HG03575 (cell line): ENCODE data around the gene CCNY.
A peak's percentile ranks its signal among the peaks of the same experiment; 100 is the strongest.

Experiments used
- ATAC-seq: cut with Tn5 transposase; IDR thresholded peaks from one replicate; pipeline ENCODE4 v1.9.1; 2021; ENCODE audit not compliant: unreplicated experiment, insufficient number of reproducible peaks, low FRiP score; ENCODE audit errors: extremely low read depth

Gene CCNY

GRCh38 chr10:35458500-35459448 is 122.5 kb downstream of the CCNY start:
- ATAC-seq: no peak

- ATAC-seq: no peak
These were observed 123.1 kb downstream of the CCNY start for GRCh38 chr10:35459449-35459847.

- no peak for ATAC-seq
These were observed 124.6 kb downstream of the CCNY start for GRCh38 chr10:35460852-35461460.

DNA sequence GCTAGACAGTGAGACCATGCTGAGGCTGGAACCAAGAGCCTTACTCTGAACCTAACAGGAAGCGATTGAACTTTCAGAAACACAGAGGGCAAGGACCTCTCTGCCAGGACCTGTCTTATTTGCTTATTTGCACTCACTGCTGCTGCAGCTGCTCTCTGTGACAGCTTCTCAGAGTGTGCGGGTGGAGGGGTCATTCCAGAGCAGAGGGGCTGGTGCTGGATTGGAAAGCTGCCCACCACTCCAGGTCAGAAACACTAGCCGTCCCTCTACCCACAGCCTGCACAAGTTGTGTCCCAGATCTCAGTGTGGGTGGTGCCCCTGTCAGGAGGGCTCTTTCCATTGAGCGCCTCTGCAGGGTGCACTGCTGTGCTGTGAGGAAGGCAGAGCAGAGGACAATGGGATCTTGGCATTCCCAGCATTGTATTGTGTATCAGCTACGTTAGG is 126.2 kb downstream of the CCNY start:
- ATAC-seq: peak; percentile 81

DNA sequence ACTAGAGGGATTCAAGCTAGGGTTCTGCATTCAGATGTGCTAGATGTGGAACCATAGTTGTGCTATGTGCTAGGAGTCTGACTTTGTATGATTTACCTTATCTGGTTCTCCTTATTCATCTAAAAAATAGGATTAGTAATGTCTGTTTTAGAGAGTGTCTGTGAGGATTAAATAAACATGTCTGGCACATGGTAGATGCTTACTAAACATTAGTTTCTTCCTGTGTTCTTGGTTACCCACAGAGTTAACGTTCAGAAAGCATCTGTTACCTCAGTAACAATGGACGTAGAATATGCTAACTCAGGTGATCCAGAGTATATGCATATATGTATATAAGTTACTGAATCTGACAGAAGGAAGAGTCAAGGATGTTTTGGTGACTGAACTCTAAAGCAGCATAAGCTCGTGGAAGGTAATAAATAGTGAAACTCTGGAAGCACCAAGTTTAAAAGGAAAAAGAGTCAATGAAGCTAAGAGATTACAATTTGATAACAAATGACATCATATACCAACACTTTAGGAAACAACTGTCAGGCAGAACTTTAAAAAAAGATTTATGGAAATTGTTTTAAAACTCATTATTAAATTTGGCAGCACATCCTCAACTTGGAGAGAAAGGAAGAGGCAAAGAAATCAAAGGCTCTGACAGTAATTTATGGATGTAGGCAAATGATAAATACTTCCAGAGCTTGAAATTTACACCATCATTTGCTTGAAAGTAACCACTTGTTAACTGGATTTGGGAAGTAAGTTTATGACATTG is 127.0 kb downstream of the CCNY start:
- ATAC-seq: no peak

GRCh38 chr10:35463878-35464277 is 127.6 kb downstream of the CCNY start:
- ATAC-seq: no peak

DNA sequence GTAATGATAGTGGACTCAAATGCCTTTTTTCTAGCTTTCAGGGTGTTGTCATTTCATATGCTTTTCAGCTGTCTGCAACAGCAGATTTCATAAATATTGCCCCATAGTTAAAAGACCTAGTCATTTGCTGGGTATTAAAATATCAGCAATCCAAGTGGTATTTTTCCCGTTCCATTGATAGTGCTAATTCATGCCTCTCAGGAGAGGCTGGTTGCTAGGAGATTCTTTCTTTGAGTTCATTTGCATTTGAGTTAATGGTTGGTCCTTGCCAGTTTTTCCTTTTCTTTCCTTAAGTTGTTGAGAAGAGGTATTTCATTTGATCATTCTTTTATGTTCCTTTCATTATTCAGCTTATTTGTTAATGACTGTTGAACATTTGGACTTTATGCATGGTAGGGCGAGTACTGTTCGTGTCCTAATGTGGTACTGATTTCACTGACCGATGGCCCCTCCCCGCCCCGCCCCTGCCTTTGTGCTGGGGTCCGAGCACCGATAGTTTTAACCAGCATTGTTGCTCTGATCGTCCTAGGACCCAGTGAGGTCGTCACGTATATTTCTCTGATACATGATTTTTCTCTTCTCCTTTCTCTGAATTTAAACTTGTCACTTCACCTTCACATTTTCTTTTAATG is 128.6 kb downstream of the CCNY start:
- ATAC-seq: no peak

DNA sequence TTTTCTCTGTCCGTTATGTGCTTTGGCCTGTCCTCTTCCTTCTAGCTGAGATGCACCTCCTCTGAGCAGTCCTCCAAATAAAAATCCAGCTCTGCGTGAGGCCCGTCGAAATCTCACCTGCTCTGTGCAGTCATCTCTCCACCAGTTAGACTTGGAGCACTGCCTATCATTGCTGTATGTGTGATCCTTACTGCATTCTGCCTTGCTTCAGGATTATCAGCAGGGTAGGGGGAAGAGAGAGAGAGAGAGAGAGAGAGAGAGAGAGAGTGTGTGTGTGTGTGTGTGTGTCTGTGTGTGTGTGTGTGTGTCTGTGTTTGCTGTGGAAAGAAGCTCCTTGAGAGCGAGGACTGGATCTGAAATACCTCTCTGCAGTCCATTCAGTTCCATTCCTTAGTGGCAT is 129.4 kb downstream of the CCNY start:
- no peak for ATAC-seq

DNA sequence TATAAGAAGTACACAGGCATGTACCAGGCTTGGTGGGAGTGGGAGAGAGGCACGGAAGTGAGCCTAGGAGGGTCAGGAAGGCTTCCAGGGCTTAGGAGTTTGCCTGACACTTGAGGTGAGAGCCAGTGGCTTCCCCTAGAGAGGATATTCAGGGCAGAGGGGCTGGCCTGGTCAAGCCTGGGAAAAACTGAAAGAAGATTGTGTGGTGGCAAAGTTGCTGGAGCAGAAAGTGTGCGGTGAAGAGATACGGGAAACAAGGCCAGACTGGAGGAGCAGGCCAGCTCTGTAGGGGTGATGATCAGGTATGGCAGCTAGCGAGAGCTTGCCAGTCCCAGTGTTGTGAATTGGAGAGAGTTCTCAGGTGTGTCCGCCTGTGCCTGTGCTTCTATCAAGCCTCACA is 129.9 kb downstream of the CCNY start:
- no peak for ATAC-seq

DNA sequence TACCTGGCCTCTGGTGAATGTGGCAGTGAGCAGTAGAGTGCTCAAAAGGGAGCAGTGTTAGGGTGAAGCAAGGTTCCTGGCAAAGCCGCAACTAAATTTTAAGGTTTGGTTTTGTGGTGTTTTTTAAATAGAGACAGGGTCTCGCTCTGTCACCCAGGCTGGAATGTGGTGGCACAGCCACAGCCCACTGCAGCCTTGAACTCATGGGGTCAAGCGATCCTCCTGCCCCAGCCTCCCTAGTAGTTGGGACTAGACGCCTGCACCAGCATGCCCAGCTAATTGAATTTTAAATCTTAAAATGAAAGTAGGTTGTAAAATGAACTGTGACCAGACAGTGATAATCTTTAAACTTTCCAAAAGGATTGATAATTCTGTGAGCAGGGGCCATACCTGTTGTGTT is 130.4 kb downstream of the CCNY start:
- ATAC-seq: no peak

- no peak for ATAC-seq
These were observed 130.9 kb downstream of the CCNY start for GRCh38 chr10:35467186-35467585.

DNA sequence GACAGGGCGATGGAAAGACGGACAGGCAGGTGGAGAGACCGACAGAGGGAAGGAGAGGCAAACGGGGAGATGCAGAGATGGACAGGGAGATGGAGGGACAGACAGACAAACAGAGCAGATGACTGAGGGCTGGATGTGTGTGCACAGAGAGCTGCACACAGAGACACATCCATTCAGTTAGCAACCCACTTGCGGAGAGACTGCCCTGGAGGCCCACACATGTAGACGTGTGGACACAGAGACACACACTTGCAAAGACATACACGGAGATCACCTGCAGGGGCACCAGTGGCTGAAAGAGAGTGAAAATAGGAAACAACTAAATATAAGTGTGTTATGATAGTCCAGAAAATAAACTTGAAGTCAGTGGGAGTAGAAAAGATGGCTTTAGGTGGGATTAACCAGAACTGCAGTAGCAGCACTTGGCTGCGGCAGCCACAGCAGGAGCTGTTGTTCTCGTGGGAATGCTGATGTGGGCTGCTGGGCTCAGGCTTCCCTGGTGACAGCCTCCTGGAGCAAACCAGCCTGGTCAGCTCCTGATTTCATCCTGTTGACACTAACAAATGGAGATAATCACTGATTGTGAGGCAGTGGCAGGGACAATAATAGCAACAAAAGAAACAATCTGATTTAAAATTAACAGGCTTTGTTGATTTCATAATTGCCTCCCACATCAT is 134.1 kb downstream of the CCNY start:
- no peak for ATAC-seq

DNA sequence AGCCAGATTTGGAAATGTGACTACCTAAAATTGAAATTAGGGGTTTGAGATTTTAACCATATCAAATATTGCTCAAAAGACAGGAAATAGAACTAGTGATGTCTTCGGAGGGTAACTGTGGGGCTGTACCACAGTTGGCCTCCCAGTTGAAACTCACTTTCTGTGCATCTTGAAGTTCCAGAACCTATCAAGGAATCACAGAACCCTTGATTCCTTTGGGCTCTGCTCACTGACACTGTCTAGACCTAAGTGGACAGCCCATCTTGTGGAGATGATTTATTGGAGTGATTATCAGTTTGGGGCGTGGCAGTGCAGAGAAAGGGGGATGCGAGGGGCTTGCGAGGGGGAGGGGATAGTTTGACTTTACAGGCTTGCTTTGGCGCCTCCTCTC is 134.6 kb downstream of the CCNY start:
- no peak for ATAC-seq

- no peak for ATAC-seq
These were observed 135.1 kb downstream of the CCNY start for GRCh38 chr10:35471435-35471834.

- ATAC-seq: no peak
These were observed 143.8 kb downstream of the CCNY start for GRCh38 chr10:35480142-35480541.

DNA sequence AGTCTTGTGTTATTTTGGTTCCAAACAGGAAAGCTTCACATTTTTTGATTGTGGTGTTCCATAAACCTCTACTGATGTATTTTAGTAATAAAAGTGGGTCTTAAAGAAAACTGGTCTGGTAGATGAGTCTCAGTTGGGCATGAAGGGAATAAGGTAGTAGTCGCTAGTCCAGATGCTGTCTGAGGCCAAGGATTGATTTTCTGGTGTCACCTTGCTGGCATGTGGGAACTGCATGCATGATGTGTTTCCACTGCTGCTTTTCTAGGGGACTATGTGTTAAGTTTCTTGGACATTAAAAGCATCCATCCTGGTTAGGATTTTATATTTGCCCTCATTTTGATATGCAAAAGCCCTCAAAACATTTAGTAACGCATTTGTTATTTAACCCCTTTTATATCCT is 145.1 kb downstream of the CCNY start:
- ATAC-seq: no peak

- no peak for ATAC-seq
These were observed 150.1 kb downstream of the CCNY start for GRCh38 chr10:35486297-35486990.

DNA sequence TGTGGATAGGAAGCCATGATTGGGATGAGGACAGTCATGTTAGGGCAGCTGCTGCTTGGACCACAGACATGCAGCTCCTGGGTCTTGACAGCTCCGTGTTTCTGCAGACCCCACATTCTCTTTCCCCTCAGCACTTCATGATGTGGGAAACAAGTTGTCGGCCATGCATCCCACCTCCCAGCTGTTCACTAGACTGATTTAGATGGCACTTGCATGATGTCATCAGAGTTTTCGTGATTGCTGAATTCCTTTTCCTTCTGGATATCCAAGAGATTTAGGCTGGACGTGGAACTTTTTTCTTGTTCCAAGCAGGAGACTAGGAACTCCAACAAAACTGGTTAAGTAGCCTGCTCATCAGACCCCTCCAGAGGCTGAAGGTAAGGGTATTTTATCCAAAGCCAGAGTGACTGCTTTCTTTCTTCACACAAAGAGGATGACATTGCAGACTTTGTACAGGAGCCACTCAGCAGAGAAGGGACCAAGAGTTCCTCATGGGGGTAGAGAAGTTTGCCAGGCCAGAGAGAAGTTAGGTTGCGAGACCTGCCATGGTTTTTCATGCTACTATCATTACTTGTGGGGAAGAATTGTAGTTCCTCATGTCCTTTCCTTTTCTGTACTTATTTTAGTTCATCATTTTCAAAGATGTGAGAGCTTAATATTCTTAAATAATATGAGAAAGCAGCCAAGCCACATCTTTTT is 151.2 kb downstream of the CCNY start:
- no peak for ATAC-seq
